Mammary epithelial cell (primary cell): ENCODE results near the gene ZNF329.

Experiments
- CTCF ChIP-seq, 2 donors: IDR thresholded peaks in 1 of 2; conservative IDR thresholded peaks in 1 of 2; 2 replicates each; pipeline ENCODE4 v1.5.1; 2011 to 2012; ENCODE audit warnings: inconsistent platforms in 2 of 2, low read length in 2 of 2, mild to moderate bottlenecking in 2 of 2, control low read depth in 1 of 2, low read depth in 1 of 2; ENCODE audit not compliant: insufficient read depth in 1 of 2; ENCODE audit errors: extremely low read depth in 1 of 2
- EZH2 ChIP-seq: IDR thresholded peaks from 2 replicates; pipeline ENCODE4 v1.6.1; 2012; ENCODE audit warnings: low read length, inconsistent platforms, borderline replicate concordance

- TF ChIP-seq CTCF (conservative IDR thresholded peaks at IDR 0.05 in 1 of 2, IDR thresholded peaks at IDR 0.05 in 1 of 2; ENCODE audit: extremely low read depth in 1 of 2, insufficient read depth in 1 of 2, low read depth in 1 of 2, low read length in 2 of 2) = no peak
- TF ChIP-seq EZH2 = no peak
Measured at GRCh38 chr19:58150328-58150921, at the start of gene ZNF329.
